NCI-H1694 treated with DMSO at 0.1 percent for 48 hours (cell line): ENCODE measurements around the gene SFXN1.
"Not testable (repeated sequence)": the region's sequence is repeated elsewhere in the genome, so short reads cannot be mapped to it uniquely, and the experiment has no call there.

Experiments
- DNase-seq: peaks from one replicate; lab custom pipeline; 2025; lab: John Stamatoyannopoulos, UW

The SFXN1 gene

DNA sequence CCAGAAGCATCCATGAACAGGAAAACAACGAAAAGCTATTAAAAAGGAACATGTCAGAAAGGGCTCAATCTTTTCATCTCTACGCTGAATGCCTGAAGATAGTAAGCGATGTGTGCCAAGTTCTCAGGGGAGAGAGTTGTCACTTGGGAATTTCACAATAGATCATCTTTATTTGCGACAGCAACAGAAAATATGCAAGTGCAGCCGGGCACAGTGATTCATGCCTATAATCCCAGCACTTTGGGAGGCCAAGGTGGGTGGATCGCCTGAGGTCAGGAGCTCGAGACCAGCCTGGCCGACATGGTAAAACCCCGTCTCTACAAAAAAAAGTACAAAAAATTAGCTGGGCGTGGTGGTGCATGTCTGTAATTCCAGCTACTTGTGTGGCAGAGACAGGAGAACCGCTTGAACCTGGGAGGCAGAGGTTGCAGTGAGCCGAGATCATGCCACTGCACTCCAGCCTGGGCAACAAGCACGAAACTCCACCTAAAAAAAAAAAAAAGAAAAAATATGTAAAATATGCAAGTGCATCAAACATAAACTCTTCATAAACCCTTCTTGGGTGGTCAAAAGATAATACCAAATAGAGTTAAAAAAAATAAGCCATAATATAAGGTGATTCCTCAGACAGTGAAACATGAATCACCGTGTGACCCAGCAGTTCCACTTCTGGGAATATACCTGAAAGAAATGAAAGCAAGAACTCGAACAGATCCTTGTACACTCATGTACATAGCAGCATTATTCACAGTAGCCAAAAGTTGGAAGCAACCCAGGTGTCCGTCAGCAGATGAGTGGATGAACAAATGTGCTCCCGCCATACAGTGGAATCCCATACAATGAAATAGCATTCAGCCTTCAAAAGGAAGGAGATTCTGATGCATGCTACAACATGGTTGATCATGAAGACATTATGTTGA is 16.2 kb downstream of the SFXN1 start:
- no peak for DNase-seq

DNA sequence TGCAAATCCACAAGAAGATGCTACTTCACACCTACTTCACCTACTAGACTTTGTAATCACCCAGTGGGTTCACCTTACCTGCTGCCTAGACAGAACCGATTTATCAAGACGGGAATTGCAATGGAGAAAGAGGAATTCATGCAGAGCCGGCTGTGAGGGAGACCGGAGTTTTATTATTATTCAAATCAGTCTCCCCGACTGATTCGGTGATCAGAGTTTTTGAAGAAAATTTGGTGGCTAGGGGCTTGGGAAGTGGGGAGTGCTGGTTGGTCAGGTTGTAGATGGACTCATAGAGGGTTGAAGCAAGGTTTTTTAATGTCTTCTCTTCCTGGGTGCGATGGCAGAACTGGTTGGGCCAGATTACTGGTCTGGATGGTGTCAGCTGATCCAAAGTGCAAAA is 23.4 kb downstream of the SFXN1 start:
- DNase-seq, result no peak

DNA sequence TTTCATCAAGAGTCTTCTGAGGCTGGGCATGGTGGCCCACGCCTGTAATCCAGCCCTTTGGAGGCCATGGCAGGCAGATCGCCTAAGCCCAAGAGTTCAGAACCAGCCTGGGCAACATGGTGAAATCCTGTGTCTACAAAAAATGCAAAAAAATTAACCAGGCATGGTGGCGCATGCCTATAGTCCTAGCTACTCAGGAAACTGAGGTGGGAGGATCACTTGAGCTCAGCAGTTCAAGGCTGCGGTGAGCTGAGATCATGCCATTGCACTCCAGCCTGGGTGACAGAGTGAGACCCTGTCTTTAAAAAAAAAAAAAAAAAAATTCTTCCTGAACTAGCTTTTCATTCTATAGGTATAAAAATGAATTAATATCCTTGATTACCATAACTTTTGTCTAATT is 29.3 kb downstream of the SFXN1 start:
- DNase-seq, result not testable (repeated sequence)

DNA sequence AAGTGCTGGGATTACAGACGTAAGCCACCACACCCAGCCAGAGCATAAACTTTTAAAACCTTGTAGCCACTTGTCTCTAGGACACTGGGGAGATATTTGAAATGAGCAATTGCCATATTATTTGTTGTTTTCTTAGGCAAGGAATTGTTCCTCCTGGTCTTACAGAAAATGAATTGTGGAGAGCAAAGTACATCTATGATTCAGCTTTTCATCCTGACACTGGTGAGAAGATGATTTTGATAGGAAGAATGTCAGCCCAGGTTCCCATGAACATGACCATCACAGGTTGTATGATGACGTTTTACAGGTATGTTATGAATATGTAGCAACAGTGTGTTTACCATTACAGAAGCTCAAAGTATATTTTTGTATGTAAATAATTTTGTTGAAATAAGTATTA is 30.5 kb downstream of the SFXN1 start:
- no peak for DNase-seq

DNA sequence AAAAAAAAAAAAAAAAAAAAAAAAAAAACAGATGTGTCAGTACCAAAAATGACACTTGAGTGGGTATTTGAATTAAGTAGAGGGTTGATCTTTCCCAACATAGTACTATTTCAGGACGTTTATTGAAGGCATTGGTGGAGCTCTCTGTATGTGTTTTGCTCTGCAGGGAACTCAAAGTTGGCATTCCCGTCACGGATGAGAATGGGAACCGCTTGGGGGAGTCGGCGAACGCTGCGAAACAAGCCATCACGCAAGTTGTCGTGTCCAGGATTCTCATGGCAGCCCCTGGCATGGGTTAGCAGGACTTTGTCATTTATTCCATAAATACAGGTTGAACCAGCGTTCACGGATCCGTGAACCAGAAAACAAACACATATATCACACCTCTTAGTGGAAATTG is 34.9 kb downstream of the SFXN1 start:
- DNase-seq, result no peak

DNA sequence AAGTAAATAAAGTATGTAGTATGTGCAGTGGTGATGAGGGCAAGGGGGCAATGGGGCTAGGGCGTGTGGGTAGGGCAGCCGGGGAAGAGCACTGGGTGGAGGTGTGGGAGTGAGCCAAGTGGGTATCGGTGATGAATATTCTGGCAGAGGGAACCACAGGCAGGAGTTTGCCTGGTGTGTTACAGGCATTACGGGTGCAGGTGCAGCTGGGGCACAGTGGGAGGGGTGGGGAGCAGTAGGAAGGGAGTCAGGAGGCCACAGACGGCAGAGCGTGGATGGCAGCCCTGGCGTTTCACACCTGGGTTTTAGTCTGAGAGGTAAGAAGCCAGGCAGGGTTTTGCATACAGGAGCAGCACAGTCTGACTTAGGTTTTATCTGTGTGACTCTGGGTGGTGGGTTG is 35.4 kb downstream of the SFXN1 start:
- DNase-seq, result no peak

DNA sequence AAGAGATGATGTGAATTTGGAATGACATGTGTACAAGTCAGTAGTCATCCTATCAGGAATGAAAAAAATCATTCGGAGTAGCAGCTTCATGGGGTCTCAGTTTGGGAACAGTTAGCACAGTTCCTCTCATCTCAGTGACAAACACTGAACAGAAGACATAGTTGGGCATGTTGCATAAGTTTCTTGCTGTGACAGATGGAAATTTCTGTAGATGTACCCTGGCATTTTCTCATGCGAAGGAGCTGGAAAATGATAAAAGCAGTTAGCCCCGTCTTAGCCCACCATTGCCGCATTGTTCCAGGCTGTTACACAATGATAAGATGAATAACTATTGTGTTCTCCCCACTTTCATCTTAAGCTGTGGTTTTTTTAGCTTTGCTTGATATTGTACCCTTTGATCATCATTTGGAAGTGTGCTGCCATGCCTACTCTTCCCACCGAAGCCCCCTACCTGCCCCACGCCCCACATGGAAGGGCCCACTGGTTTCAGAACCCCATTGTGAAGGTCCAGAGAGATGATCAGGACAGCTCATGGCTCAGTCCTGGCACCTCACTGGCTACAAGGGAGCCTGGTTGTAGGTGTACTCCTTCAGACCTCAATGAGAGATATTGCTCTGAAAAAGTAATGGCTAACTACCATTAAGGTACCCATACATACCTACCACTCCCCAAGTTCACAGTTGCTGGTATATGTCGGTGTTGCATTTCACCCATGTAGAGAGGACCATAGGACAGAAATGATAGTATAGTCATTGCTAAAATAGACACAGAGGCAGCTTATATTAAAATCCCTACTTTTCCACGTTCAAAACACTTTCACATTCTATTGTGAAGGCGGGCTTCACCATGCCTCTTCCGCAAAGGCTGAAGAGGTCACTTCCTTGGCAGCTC is 38.8 kb downstream of the SFXN1 start:
- DNase-seq, result no peak

DNA sequence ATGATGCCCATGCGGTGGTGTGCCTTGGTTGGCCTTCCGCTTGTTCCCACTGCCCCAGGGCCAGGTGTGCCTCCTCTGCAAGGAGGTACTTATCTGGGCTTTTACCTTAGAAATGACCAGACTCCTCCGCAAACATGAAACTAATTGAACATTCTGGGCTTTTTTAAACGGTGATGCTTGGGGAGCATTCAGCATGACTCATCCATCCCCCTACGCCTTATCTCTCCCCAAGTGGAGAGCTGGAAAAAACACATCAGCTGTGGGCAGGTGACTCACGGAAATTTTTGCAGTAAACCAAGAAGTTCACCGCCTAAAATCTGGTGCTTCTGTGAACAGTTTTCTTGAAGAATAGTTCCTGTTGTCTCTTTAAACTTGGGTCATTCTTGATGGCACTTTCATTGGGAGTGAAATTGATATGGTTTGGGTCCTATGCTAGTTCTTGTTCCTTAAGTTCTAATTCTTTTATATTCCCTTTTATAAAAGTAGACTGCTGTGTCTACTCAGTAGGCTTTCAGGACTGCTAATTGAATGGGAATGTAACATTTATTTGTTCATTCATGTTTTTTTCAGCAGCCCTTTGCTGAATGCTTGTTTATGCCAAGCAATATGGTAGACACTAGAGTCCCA is 39.6 kb downstream of the SFXN1 start:
- DNase-seq, result no peak

DNA sequence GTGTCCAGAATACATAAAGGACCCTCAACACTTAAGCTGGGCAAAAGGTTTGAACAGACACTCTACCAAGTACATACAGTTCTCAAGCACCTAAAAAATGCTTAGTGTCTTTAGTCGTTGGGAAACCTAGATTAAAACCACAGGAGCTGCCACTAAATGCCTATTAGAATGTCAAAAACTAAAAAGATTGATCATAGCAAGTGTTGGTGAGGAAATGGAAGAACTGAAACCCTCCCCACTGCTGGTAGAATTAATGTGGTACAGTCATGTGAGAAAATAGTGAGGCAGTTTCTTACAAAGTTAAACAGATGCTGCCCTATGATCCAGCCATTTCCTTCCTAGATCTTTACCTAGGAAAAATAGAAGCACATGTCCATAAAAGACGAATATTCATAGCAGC is 40.6 kb downstream of the SFXN1 start:
- no peak for DNase-seq

DNA sequence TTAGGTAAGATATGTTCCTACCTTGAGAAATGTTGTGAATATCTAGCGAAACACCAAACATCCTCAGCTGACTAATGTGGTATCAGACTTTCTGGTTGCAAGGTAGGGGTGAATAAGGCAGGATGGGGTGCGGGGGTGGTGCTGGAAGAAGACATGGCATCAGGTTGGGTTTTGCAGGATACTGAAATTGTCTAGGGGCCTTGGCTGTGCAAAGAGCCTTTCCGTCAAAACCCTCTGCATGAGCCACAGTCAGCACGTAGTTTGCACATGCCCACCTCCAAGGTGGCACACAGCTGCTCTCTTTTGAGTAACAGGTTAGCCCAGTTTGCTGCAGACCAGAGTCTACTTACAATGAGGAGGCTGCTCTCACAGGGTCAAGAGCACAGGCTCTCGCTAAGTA is 42.0 kb downstream of the SFXN1 start:
- DNase-seq, result no peak

DNA sequence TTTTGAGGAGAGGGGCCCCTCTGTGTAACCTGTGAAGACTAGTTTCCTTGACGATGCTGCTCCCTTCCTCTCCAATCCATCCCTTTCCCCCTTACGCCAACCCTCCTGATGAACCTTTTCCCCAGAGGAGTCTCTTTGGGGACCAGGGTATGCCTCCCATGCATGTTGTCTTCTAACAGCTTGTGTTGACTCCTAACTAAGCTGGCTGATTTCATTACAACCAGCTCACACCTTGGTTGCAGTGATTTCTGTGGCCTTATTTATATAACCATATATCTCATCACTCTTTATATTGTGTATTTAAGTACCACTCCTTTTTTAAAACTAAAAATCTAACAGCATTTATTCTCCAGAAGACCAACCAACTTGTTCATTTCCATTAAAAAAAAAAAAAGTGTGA is 42.5 kb downstream of the SFXN1 start:
- DNase-seq, result no peak

DNA sequence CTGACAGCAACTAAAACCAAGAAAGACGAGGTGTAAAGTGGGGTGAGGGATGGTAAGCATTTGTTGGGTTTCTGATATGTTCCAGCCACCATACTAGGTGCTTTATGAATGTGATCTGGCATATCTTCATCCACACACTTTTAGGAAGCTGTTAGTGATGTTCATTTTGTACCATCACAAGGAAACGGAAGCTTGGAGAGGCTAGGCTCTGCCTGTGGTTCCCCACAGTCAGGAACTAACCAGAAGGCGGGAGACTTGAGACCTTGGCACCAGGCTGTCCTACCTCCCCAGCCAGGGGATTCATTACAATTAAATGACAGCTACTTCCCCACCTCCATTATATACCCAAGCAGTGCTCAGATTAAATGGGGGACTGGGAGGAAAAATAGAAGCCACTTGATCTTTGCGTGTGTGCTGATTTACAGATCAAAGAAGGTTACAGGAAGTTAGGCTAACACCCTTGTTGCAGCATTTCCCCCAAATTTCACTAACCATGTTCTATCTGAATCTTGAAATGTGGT is 43.0 kb downstream of the SFXN1 start:
- DNase-seq, result no peak

DNA sequence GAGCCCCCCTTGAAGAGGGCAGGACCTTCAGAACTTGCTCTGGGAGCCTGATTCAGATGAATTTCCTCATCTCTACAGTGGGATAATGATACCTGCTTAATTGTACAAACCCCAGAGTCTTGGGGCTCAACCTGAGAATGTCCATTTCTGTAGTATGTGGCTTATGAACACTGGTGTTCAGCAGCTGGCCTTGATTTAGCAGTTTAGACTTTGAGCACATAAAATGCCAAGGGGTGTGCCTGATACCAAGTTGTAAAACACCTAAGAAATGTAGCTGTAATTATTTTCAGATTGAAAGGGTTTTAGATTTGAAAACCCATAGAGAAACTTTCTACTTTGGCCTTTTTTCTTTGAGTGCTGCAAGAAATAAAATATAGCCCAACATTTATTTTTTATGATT is 44.9 kb downstream of the SFXN1 start:
- DNase-seq, result no peak

DNA sequence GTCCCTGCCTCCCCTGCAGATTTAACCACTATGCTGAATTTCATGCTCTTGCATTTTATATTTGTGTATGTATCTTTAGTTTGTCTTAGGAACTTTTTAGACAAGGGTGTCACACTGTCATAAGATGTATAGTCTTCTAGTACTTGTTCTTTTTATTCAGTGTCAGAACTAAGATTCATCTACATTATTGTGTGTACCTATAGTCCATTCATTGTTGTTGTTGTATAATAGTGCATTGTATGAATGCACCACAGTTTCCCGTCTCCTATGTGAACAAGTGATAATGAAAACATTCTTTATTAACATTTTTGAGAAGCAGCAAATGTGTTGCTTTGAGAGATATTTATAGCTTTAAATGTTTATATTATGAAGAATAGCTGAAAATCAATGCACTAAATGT is 45.9 kb downstream of the SFXN1 start:
- no peak for DNase-seq

DNA sequence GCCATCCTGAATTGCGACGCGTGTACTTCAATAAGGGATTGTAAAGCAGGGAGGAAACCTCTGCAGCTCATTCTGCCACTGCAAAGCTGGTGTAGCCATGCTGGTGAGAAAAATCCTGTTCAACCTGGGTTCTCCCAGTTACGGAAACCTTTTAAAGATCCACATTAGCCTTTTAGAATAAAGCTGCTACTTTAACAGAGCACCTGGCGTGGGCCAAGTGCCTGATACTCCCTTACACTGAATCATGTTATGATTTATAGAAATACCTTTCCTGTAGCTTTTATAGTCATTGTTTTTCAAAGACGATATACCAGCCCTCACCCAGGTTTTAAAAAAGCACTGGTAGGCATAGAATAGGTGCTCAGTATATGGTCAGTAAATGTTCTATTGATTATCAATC is 48.3 kb downstream of the SFXN1 start:
- no peak for DNase-seq

DNA sequence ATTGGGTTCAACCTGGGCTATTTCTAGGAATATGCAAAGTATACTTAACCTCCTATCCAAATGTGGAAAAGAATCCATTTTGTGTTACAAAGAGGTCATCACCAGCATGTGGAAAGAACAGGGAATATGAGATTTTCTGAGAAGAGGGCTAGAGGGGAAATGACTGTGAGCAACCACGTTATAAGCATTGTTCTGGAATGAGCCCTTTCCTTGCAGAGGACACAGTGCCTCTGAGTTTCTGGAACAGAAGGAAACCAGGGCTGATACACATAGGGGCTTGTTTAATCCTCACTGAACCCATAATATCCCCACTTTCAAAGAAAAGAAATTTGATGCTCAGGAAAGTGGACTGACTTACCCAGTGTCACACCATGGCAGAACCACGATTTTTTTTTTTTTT is 53.0 kb downstream of the SFXN1 start:
- DNase-seq, result no peak

DNA sequence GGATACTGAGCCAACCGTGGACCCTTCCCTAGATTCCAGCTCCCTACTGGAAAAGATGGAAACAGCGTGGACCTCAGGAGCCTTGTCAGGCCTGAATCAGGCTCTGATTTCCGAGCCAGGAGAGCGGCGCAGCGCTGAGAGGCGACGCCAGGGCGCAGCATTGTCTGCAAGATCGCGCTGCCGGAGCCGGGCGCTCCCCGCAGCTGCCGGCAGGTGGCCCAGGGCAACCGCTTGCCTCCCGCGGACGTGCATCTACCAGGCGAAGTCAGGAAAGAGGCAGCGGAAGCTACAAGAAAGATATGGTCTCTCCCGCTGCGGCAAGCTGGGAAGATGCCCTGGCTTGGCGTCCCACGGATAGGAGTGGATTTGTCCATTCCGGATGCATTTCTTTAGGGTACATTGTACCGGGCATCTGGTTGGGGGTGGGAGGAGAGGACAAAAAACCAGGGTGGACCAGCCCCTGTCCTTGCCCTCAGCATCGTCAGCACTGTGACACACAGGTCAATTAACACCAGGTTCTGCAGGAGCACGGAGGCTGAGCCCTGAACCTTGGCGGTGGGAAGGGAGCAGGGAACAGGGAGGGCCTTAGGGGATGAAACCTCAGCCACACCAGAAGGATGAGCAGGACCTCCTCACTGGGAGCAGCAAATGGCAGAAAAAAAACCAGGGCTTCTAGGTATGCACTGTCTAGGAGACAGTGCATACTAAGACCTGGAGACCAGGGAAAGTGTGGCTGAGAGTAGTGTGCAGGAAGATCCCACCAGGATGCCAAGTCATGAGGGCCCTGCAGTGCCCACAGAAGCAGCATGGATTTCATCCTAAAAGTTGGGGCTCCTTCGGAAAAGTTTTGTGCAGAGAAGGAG is 55.9 kb downstream of the SFXN1 start:
- DNase-seq, result peak; percentile 68

DNA sequence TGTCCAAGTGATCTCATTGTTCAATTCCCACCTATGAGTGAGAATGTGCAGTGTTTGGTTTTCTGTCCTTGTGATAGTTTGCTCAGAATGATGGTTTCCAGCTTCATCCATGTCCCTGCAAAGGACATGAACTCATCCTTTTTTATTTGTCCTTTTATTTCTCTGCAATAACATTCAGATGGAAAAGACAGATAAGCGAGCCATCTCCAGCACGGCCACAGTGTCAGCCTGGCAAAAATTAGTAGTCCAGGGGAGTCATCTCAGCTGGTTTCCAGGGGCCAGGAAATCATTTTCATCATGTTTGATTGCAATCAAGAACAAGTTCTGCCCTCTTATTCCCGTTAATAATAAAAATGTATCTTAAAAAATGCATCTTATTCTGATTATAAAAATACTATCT is 57.0 kb downstream of the SFXN1 start:
- DNase-seq, result not testable (repeated sequence)

DNA sequence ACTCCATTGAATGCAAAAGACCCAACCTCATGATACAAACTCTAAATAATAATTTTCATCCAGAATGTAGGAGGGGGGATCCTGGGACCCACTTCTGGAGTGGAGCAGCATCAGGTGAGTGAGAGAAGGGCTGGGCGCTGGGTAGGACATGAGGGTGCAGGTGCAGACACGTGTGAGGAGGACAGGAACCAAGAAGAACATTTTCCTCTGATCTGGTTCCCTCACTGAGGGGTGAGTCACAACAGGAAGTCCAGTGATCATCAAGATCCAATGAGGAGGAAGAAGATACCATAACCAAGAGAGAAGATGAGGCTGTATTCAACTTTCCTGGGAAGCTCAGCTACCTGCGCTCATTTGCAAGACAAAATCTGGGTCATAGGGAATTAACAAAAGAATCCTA is 57.4 kb downstream of the SFXN1 start:
- DNase-seq, result no peak

DNA sequence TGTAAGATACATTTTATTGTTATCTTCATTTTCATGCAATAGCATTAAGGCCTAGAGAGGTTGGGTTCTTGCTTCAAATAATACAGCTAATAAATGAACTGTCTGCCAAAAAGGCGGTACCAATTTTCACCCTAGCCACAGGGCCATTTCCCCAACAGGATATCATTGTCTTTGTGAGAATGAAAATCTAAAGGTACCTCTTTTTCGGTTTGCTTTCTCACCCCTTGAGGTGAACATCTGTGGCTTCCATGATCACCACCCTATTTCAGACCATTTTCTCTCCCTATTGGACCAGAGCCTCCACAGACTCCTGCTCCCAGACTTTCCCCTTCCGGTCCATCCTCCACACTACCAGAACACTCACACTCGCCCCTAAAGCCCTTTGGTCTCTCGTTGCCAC is 60.2 kb downstream of the SFXN1 start:
- no peak for DNase-seq

DNA sequence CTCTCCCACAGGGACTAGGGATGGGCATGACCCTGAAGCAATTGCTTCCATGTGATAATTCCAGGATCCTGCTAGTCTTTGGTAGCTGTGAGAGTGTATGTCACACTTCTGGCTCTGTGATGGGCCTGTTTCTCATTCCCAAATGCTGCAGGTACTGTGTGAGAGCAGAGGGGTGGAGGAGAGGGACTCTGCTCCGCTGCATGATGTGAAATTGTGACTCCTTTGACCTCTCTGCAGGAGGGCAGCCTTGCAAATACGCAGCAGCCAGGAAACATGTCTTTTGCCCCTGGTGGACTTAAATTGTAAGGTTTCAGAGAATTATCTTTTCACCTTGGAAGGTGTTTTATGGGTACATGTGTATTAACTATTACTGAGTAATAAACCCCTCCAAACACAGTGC is 61.6 kb downstream of the SFXN1 start:
- DNase-seq, result no peak

DNA sequence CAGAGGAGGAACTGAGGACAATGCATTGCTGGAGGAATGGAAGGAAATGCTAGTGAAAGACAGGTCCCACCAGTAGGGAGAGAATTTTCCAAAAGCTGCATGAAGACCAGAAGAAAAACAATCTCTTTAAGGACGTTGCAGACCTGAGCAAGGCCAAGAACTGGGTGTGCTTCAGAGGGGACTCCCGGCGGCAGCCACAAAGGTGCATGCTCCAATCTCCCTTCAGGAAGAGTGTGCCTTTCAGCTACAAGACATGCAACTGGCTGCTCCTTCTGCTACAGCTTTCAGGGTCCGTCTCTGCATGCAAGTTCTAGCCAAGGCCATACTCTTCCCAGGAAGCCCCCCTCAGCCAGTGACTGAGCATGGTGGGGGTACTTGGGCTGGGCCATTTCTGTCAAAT is 62.9 kb downstream of the SFXN1 start:
- DNase-seq, result no peak
